SK-N-SH treated with all-trans-retinoic acid at 6 μM for 48 hours (cell line): ENCODE data around the gene ORAI1.
"Not testable (repeated sequence)": the region's sequence is repeated elsewhere in the genome, so short reads cannot be mapped to it uniquely, and the experiment has no call there.

Experiments
- ATAC-seq: fragments of 200-7000 bp; cut with Tn5 transposase; 3 replicates; pipeline ENCODE4 v1.9.1; 2020; ENCODE audit warnings: mild to moderate bottlenecking, moderate library complexity
- ARNTL ChIP-seq: fragments of 450-650 bp; formaldehyde crosslinking; IDR thresholded peaks from 2 replicates; pipeline ENCODE4 v1.5.0; 2020; ENCODE audit warnings: low read depth, mild to moderate bottlenecking, moderate library complexity, borderline replicate concordance
- BACH2 ChIP-seq: fragments of 250-450 bp; sonication (Bioruptor Pico); IDR thresholded peaks from 2 replicates; pipeline ENCODE4 v1.9.0; 2021; ENCODE audit warnings: mild to moderate bottlenecking, borderline replicate concordance
- CSDC2 ChIP-seq: fragments of 250-450 bp; sonication (Bioruptor Pico); IDR thresholded peaks from 2 replicates; pipeline ENCODE4 v1.5.0; 2020; ENCODE audit warnings: mild to moderate bottlenecking, moderate library complexity
- ESRRG ChIP-seq: fragments of 250-450 bp; sonication (Bioruptor Pico); IDR thresholded peaks from 2 replicates; pipeline ENCODE4 v1.6.1; 2021; ENCODE audit warnings: mild to moderate bottlenecking
- GLIS3 ChIP-seq: fragments of 250-450 bp; sonication (Bioruptor Pico); IDR thresholded peaks from 2 replicates; pipeline ENCODE4 v1.5.0; 2020; ENCODE audit warnings: mild to moderate bottlenecking, moderate library complexity
- OSR1 ChIP-seq: fragments of 250-450 bp; sonication (Bioruptor Pico); IDR thresholded peaks from 2 replicates; pipeline ENCODE4 v1.8.0; 2022; ENCODE audit warnings: moderate library complexity, mild to moderate bottlenecking, inconsistent platforms
- PPARA ChIP-seq: fragments of 250-450 bp; sonication (Bioruptor Pico); IDR thresholded peaks from 2 replicates; pipeline ENCODE4 v1.5.0; 2020; ENCODE audit warnings: mild to moderate bottlenecking, borderline replicate concordance
- SNAI2 ChIP-seq: fragments of 250-450 bp; sonication (Bioruptor Pico); IDR thresholded peaks from 2 replicates; pipeline ENCODE4 v1.5.0; 2020; ENCODE audit warnings: mild to moderate bottlenecking, moderate library complexity
- TCF4 ChIP-seq: fragments of 250-450 bp; sonication (Bioruptor Pico); IDR thresholded peaks from 2 replicates; pipeline ENCODE4 v1.8.0; 2021; ENCODE audit warnings: mild to moderate bottlenecking, moderate library complexity, borderline replicate concordance
- TOX ChIP-seq: fragments of 250-450 bp; sonication (Bioruptor Pico); IDR thresholded peaks from 2 replicates; pipeline ENCODE4 v1.8.0; 2021; ENCODE audit warnings: mild to moderate bottlenecking, moderate library complexity, borderline replicate concordance
- ZC3H10 ChIP-seq: fragments of 250-450 bp; sonication (Bioruptor Pico); IDR thresholded peaks from 2 replicates; pipeline ENCODE4 v1.5.1; 2021; ENCODE audit warnings: mild to moderate bottlenecking, moderate library complexity
- ZFP3 ChIP-seq: fragments of 250-450 bp; sonication (Bioruptor Pico); IDR thresholded peaks from 2 replicates; pipeline ENCODE4 v1.5.0; 2020; ENCODE audit warnings: mild to moderate bottlenecking, moderate library complexity
- ZFP30 ChIP-seq: fragments of 450-650 bp; formaldehyde crosslinking; IDR thresholded peaks from 2 replicates; pipeline ENCODE4 v1.5.0; 2022; ENCODE audit warnings: mild to moderate bottlenecking, moderate library complexity
- ZNF565 ChIP-seq: fragments of 450-650 bp; formaldehyde crosslinking; conservative IDR thresholded peaks from 2 replicates; pipeline ENCODE4 v1.5.0; 2020; ENCODE audit warnings: low read depth, mild to moderate bottlenecking, moderate library complexity
- ZNF70 ChIP-seq: fragments of 450-650 bp; formaldehyde crosslinking; IDR thresholded peaks from 2 replicates; pipeline ENCODE4 v1.5.0; 2020; ENCODE audit warnings: mild to moderate bottlenecking, moderate library complexity
- TF ChIP-seq, protein P1 (sequence below): fragments of 250-450 bp; sonication (Bioruptor Pico); IDR thresholded peaks from 2 replicates; pipeline ENCODE4 v1.5.1; 2021; ENCODE audit warnings: mild to moderate bottlenecking, moderate library complexity
- TF ChIP-seq, protein P2 (sequence below): fragments of 250-450 bp; sonication (Bioruptor Pico); IDR thresholded peaks from 2 replicates; pipeline ENCODE4 v1.8.0; 2020; ENCODE audit warnings: mild to moderate bottlenecking, moderate library complexity, borderline replicate concordance
- TF ChIP-seq, protein P3 (sequence below): fragments of 250-450 bp; sonication (Bioruptor Pico); IDR thresholded peaks from 2 replicates; pipeline ENCODE4 v1.8.0; 2021; ENCODE audit warnings: low read depth, mild to moderate bottlenecking, moderate library complexity, borderline replicate concordance
- TF ChIP-seq, protein P4 (sequence below): fragments of 250-450 bp; sonication (Bioruptor Pico); IDR thresholded peaks from 2 replicates; pipeline ENCODE4 v1.5.1; 2020; ENCODE audit warnings: low read depth, mild to moderate bottlenecking, moderate library complexity
- TF ChIP-seq, protein P5 (sequence below): fragments of 250-450 bp; sonication (Bioruptor Pico); IDR thresholded peaks from 2 replicates; pipeline ENCODE4 v1.5.0; 2020; ENCODE audit warnings: mild to moderate bottlenecking, moderate library complexity

Gene ORAI1

DNA sequence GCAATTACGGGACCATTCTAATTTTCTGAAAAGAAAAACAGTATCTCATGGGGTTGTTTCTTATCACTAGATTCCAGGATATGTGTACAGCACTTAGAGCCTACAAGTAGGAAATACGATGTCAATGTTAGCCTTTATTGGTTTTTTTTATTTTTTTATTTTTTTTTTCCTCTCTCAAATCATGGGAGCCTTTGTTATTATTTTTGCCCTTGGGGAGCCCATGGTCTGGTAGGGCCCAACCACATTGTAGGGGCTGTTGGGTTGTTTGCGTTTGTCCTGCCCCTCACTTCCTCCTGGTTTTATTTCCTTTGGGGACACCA, 37.2 kb downstream of the ORAI1 start:
- no peak for ATAC-seq
- no peak for TF ChIP-seq ZNF70
- no peak for TF ChIP-seq OSR1 (CRISPR knock-in tag)
- no peak for TF ChIP-seq ARNTL (CRISPR knock-in tag)
- TF ChIP-seq ZNF565 (CRISPR knock-in tag) = no peak
- TF ChIP-seq ZC3H10 (CRISPR knock-in tag) = no peak
- TF ChIP-seq ZFP30 (CRISPR knock-in tag) = no peak
- TF ChIP-seq, protein P1, sequence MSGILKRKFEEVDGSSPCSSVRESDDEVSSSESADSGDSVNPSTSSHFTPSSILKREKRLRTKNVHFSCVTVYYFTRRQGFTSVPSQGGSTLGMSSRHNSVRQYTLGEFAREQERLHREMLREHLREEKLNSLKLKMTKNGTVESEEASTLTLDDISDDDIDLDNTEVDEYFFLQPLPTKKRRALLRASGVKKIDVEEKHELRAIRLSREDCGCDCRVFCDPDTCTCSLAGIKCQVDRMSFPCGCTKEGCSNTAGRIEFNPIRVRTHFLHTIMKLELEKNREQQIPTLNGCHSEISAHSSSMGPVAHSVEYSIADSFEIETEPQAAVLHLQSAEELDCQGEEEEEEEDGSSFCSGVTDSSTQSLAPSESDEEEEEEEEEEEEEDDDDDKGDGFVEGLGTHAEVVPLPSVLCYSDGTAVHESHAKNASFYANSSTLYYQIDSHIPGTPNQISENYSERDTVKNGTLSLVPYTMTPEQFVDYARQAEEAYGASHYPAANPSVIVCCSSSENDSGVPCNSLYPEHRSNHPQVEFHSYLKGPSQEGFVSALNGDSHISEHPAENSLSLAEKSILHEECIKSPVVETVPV (CRISPR knock-in tag) = no peak
- TF ChIP-seq CSDC2 (CRISPR knock-in tag) = no peak
- TF ChIP-seq, protein P2, sequence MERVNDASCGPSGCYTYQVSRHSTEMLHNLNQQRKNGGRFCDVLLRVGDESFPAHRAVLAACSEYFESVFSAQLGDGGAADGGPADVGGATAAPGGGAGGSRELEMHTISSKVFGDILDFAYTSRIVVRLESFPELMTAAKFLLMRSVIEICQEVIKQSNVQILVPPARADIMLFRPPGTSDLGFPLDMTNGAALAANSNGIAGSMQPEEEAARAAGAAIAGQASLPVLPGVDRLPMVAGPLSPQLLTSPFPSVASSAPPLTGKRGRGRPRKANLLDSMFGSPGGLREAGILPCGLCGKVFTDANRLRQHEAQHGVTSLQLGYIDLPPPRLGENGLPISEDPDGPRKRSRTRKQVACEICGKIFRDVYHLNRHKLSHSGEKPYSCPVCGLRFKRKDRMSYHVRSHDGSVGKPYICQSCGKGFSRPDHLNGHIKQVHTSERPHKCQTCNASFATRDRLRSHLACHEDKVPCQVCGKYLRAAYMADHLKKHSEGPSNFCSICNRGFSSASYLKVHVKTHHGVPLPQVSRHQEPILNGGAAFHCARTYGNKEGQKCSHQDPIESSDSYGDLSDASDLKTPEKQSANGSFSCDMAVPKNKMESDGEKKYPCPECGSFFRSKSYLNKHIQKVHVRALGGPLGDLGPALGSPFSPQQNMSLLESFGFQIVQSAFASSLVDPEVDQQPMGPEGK = no peak
- TF ChIP-seq, protein P3, sequence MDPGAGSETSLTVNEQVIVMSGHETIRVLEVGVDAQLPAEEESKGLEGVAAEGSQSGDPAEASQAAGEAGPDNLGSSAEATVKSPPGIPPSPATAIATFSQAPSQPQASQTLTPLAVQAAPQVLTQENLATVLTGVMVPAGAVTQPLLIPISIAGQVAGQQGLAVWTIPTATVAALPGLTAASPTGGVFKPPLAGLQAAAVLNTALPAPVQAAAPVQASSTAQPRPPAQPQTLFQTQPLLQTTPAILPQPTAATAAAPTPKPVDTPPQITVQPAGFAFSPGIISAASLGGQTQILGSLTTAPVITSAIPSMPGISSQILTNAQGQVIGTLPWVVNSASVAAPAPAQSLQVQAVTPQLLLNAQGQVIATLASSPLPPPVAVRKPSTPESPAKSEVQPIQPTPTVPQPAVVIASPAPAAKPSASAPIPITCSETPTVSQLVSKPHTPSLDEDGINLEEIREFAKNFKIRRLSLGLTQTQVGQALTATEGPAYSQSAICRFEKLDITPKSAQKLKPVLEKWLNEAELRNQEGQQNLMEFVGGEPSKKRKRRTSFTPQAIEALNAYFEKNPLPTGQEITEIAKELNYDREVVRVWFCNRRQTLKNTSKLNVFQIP (CRISPR knock-in tag) = no peak
- TF ChIP-seq SNAI2 (CRISPR knock-in tag) = no peak
- no peak for TF ChIP-seq ZFP3 (CRISPR knock-in tag)
- TF ChIP-seq, protein P4, sequence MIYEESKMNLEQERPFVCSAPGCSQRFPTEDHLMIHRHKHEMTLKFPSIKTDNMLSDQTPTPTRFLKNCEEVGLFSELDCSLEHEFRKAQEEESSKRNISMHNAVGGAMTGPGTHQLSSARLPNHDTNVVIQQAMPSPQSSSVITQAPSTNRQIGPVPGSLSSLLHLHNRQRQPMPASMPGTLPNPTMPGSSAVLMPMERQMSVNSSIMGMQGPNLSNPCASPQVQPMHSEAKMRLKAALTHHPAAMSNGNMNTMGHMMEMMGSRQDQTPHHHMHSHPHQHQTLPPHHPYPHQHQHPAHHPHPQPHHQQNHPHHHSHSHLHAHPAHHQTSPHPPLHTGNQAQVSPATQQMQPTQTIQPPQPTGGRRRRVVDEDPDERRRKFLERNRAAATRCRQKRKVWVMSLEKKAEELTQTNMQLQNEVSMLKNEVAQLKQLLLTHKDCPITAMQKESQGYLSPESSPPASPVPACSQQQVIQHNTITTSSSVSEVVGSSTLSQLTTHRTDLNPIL (CRISPR knock-in tag) = no peak
- TF ChIP-seq GLIS3 (CRISPR knock-in tag) = no peak
- TF ChIP-seq ESRRG (CRISPR knock-in tag) = no peak
- TF ChIP-seq, protein P5, sequence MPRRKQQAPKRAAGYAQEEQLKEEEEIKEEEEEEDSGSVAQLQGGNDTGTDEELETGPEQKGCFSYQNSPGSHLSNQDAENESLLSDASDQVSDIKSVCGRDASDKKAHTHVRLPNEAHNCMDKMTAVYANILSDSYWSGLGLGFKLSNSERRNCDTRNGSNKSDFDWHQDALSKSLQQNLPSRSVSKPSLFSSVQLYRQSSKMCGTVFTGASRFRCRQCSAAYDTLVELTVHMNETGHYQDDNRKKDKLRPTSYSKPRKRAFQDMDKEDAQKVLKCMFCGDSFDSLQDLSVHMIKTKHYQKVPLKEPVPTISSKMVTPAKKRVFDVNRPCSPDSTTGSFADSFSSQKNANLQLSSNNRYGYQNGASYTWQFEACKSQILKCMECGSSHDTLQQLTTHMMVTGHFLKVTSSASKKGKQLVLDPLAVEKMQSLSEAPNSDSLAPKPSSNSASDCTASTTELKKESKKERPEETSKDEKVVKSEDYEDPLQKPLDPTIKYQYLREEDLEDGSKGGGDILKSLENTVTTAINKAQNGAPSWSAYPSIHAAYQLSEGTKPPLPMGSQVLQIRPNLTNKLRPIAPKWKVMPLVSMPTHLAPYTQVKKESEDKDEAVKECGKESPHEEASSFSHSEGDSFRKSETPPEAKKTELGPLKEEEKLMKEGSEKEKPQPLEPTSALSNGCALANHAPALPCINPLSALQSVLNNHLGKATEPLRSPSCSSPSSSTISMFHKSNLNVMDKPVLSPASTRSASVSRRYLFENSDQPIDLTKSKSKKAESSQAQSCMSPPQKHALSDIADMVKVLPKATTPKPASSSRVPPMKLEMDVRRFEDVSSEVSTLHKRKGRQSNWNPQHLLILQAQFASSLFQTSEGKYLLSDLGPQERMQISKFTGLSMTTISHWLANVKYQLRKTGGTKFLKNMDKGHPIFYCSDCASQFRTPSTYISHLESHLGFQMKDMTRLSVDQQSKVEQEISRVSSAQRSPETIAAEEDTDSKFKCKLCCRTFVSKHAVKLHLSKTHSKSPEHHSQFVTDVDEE (CRISPR knock-in tag) = no peak
- no peak for TF ChIP-seq PPARA (CRISPR knock-in tag)

DNA sequence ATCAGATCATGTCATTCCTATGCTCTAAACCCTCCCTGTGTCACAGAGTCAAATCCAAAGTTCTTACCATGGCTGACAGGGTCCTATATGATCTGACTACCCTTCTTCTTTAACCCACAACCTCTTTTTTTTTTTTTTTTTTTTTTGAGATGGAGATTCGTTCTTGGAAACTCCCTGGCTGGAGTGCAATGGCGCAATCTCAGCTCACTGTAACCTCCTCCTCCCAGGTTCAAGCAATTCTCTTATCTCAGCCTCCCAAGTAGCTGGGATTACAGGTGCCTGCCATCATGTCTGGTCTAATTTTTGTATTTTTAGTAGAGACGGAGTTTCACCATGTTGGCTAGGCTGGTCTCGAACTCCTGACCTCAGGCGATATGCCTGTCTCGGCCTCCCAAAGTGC, 40.5 kb downstream of the ORAI1 start:
- not testable (repeated sequence) for ATAC-seq

DNA sequence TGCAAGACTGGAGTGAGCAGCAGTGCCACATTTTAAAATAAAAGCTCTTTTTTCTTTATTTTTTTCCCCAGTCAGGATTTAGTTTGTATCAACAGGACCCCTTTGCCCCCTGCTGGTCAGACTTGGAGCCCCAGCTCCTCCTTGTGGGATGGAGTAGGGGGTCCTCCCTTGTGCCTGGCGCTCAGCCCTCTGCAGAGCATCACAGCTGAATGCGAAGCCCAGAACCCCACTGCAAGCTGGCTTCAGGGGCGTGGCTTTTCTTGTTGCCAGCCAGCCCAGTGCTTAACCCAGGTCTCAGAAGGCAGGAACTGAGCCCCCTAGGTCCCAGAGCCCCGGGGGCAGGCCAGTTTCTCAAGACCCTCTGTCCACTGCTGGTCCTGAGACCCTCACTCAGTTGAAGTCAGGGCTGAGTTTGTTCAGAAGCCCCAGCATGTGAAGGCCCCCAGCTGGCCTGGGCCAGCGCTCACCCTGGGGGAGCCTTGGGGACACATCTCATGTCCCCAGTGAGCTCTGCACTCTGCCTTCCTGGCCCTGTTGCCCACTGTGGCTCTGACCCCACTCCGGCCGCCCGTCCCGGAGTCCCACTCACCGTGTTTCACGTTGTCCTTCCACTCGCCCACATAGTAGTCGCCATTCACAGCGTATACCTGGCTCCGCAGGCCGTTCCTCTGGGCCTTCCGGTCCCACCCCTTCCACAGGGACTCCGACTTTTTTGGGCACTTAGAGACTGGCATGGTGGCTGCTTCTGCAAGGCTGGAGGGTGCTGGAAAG, 42.6 kb downstream of the ORAI1 start:
- TF ChIP-seq OSR1 (CRISPR knock-in tag) = no peak
- ATAC-seq = peak; percentile 54

DNA sequence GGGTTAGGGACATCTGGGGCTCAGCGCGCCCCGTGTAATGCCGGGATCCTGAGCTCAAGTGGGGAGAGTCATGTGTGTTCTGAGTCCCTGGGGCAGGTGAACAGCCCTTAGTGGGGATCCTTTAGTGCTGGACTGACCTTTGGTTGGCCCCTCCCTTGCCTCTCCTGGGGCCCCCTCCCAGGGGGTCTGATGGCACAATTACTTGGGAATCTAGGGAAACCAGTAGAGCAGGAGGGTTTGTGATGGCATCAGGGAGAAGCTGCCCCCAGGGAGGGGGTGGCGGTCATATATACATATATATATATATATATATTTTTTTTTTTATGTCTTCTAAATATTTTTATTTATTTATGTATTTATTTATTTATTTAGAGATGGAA, 43.2 kb downstream of the ORAI1 start, which contains the start of gene MORN3:
TSS of gene MORN3 (minus strand) at position 134 of the 380 bp plus-strand sequence. CDS start 171 bp downstream, outside the sequence.
- no peak for ATAC-seq
- TF ChIP-seq ARNTL (CRISPR knock-in tag) (no peak), OSR1 (CRISPR knock-in tag) (no peak), TOX (no peak), CSDC2 (CRISPR knock-in tag) (no peak), ZC3H10 (CRISPR knock-in tag) (no peak), TCF4 (no peak), ZNF565 (CRISPR knock-in tag) (no peak), BACH2 (CRISPR knock-in tag) (no peak)
- TF ChIP-seq, protein P5 (CRISPR knock-in tag) = no peak
- TF ChIP-seq, protein P3 (CRISPR knock-in tag) = no peak
- TF ChIP-seq, protein P4 (CRISPR knock-in tag) = no peak
